GM18502 (cell line): ENCODE results near the gene TMEM222.
"Not testable (repeated sequence)": the region's sequence is repeated elsewhere in the genome, so short reads cannot be mapped to it uniquely, and the experiment has no call there.

ENCODE experiments used
- ATAC-seq: cut with Tn5 transposase; IDR thresholded peaks from one replicate; pipeline ENCODE4 v1.9.1; 2021; ENCODE audit warnings: mild to moderate bottlenecking; ENCODE audit not compliant: unreplicated experiment, poor library complexity

Gene TMEM222

DNA sequence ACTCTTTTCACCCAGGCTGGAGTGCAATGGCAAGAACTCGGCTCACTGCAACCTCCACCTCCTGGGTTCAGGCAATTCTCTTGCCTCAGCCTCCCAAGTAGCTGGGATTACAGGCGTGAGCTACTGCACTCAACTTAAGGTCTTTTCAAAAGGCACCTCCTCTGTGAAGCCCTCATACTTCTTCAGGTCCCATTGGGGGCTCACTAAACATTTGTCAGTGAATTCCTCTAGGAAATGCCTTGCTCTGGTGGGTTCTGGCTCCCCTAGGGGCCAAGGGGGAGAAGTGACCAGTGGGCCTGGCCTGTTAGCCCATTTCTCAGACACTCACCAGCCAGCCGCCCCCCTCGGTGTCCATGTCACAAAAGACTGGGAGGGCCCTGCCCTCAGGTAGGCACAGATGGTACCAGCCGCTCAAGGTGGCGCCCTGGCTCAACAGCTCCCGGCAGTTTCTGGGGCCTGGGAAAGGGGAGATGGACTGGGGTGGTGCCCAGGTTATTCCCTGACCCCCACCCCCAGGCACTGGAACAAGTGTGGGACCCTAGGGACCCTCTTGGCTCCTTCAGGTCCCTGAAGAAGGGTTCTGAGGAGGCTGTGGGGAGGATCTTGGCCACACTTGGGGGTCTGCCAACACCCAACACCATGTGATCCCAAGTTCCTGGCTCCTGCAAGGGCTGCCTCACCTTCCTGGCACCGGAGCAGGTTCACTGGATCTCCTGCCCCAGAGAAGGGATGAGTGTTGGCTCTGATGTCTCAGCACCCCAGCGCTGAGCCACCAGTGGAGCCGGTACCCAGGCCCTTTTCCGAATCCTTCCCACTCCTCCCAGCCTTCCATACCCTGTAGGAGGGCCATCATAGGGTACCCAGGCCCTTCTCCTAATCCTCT lies 51.1 kb downstream of the TMEM222 start:
- ATAC-seq: no peak

DNA sequence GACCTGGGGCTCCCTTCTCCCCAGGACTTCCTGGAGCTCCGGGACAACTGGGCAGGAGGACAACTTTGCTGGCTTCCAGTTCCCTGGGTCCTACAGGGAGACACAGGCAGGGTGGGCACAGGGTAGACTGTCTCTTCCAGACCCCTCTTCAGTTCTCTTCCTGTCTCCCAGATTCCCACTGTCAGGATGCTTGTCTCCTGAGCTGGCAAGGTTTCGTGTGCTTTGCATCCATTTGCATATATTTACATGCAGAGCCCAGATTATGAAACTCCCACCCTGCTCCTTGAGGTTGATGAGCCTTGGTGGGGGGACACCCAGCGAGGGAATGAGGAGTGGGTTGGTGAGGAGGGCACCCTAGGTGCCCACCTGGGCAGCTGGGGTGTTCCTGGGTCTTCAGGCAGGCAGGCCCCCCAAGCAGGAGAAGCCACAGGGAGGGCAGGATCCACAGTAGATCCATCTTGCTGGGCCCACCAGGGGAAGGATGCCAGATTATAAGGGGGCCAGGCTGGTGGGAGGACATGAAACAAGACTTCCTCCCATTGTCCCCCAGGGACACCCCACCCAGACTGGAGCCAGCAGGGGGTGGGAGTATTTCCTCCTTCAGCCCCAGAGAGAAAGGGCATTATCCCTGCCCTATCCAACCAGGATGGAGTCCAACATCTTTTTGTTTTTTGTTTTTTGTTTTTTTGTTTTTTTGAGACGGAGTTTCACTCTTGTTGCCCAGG lies 52.6 kb downstream of the TMEM222 start, which contains the start of gene FCN3:
Gene FCN3, minus strand, starts transcription at position 463 of the 725 bp plus-strand sequence. Its CDS starts 6 bp downstream, at position 457.
- no peak for ATAC-seq

- no peak for ATAC-seq
These were observed 56.0 kb downstream of the TMEM222 start for GRCh38 chr1:27377760-27378495.

- ATAC-seq: no peak
These were observed 57.7 kb downstream of the TMEM222 start for GRCh38 chr1:27379564-27380122.

DNA sequence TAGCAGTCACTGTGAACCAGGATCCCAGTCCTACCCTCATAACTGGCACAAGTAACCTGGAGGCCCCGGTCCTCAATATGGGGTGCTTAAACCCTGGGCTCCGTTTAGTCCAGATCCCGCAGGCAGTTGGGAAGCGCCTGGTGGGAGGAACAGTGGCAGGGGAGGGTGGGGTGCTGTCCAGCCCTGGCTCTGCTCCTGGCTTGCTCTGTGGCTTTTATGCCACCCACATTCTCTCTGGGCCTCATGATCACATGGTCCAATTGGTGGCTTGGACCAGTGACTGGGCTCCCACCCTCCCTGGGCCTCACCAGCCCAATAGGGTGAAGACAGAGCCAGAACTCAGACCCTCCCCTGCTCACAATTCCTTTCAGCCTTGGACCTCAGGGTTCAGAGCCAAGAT lies 58.3 kb downstream of the TMEM222 start:
- no peak for ATAC-seq

DNA sequence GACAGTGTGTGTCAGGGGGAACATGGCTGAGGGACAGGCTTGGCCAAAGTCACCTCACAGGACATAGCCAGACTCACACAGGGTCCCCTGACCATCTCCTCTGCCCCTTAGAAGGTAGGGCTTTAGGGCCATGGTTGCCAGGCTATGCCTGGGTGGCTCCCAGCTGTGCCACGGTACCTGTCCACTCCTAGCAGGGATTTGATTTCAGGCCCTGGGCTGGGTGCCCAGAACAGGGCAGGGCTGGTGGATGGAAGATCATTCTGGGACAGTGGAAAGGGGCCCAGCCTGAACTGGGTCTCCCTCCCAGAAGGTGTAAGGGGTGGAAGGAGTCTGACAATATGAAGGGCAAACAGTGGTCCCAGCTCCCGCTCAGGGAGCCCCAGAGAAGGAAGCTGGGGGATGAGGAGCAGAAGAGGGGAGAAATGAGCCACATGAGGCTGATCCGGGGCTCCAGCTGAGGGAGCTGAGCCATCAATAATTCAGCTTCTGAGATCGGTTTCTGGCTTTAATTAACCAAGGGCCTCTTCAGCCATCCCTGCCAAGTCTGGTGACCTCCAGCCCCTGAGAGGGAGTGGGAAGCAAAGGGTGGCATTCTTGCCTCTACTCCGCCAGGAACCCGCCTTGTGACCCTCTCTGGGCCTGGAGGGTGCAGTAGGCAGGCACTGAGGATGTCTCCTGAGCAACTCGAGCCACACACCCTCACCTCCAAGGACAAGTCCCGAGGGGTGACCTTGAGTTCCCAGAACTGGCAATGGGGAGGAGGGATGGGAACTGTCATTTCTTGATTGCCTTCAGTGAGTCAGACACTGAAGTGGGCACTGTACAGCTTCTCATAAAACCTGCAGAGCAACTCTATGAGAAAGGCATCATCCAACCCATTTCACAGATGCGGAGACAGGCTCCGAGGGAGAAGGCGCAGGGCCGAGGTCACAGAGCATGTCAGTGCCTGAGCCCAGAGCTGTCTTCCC lies 59.1 kb downstream of the TMEM222 start:
- no peak for ATAC-seq

DNA sequence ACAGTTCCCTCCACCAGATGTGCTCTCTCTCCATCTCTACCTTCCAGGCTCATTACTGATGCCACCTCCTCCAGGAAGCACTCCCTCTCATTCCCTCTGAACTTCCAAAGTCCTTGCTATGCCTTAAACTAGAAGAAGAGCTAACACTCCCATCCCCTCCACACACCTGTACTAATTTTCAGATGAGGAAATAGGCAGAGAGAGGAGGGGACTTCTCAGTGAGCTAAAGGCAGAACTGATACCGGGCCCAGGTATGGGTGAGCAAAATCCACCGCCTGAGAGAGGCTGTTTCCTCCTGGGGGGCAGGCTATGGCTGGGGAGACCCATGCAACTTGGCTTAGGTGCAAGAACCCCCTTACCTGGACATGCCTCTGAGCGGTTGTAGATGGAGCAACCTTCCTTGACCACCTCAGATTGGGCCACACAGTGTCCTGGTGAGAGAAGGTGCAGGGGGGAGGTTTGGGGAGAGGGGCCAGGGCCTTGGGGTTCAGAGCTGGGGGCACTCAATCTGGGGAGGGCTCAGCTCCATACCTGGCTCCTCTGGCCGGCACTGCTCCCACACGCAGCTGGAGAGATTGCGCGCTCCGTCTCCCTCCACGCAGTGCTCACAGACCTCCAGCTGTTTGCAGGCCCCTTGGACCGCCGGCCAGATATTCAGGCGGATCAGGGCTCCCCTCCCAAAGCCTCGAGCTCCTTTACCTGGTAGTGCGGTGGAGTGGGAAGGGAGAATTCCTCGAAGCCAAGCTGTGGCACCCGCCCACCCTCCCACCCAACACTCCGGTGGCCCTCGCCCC lies 60.2 kb downstream of the TMEM222 start:
- ATAC-seq: no peak

DNA sequence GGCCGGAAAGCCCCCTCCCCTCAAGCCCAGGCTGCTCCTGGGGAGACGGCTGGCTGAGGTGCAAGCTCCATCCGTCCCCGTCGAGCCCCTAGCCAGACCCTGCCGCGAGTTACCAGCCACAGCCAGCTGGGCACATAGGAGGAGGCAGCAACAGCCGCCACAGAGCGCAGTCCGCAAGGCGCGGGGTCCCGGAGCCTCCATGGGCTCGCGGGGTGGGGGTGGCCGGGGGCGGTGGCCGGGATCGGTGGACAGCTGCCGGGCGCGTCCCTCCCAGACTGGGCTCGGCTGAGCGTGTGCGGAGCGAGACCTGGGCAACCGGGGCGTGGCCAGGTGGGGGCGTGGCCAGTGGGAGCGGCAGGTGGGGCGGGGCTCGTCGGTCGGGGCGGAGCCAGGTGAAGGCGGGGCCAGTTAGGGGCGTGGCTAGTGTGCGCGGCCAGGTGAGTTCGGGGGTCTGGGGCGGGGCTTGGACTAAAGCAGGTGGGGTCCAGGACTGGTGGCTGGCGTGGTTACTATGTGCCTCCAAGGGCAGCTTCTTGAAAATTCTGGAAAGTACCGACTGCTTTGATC lies 61.2 kb downstream of the TMEM222 start, which contains the start of gene CD164L2:
Gene CD164L2, minus strand, starts transcription at position 295 of the 567 bp plus-strand sequence. Its CDS starts 94 bp downstream, at position 201.
- ATAC-seq: no peak

DNA sequence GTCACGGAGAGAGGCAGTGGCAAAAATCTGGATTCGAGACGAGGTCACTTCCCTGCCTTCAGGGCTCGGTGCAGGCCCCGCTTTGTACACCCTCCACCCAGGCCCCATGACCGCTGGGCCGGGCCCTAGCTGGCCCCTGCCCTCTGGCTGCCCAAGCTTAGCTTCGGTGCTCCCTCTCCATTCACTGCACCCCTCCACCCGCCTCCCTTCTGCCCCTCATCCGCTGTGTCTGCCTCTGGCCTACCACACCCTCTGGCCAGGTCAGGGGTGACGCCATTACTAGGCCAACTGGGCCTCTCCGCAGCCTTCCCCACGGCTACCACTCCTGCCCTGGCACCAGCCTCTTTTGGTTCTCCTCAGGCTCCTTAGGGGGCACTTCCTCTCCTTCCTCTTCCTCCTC lies 61.7 kb downstream of the TMEM222 start:
- ATAC-seq: no peak

DNA sequence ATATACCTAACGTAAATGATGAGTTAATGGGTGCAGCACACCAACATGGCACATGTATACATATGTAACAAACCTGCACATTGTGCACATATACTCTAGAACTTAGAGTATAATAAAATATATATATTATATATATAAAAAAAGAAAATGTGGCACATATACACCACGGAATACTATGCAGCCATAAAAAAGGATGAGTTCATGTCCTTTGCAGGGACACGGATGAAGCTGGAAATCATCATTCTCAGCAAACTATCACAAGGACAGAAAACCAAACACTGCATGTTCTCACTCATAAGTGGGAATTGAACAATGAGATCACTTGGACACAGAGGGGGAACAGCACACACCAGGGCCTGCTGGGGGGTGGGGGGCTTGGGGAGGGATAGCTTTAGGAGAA lies 62.8 kb downstream of the TMEM222 start:
- not testable (repeated sequence) for ATAC-seq
